GM18861 (cell line): Measurements from ENCODE around the gene GNA12.

ENCODE experiments used
- ATAC-seq: cut with Tn5 transposase; IDR thresholded peaks from one replicate; pipeline ENCODE4 v1.9.1; 2021; ENCODE audit not compliant: unreplicated experiment

The GNA12 gene

DNA sequence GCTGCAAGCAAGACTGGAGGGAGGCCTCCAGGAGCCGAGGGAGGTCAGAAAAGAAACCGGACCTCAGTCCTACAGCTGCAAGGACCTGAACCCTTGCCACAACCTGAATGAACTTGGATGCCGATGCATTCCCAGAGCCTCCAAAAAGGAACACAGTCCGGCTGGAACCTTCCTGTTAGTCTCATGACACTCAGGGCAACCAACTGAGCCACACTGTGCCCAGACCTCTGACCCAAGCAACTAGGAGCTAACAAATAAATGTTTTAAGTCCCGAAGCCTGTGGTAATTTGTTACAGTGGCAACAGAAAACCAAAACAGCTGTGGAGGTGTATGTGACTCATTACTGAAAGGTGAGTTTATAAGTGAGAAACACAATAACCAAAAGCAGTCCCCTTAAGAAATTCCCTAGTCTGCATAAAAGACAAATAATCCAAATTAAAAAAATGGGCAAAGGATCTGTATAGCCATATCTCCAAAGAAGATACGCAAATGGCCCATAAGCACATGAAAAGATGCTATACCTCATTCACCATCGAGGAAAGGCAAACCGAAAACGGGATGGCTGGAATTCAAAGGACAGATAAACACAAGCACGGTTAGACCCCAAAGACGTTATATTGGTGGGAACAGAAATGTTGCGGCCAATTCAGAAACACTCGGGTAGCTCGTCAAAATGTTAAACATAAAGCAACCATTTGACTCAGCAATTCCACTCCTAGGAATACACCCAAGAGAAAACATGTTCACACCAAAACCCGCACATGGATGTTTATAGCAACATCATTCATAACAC is 24.8 kb downstream of the GNA12 start:
- ATAC-seq, result no peak

DNA sequence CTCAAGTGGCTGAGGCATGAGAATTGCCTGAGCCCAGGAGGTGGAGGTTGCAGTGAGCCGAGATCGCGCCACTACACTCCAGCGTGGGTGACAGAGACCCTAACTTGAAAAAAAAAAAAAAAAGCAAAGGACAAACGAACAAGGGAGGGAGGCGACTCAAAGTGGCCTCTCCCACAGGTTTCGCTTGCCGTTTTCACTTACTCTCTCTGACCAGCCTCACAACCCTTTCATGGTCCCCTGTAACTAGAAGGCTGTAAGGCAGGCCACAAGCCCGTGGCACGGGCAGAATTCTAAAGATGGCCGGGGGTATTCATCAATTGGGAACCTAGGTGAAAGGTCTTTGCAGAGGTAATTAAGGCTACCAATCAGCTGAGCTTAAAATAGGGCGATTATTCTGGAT is 25.5 kb downstream of the GNA12 start:
- ATAC-seq, result no peak

- ATAC-seq, result no peak
These were observed 26.0 kb downstream of the GNA12 start for GRCh38 chr7:2818121-2818520.

GRCh38 chr7:2817456-2817855 is 26.7 kb downstream of the GNA12 start:
- ATAC-seq, result no peak

GRCh38 chr7:2815875-2816245 is 28.2 kb downstream of the GNA12 start:
- no peak for ATAC-seq

GRCh38 chr7:2814946-2815874 is 28.9 kb downstream of the GNA12 start:
- no peak for ATAC-seq

- ATAC-seq, result no peak
These were observed 29.7 kb downstream of the GNA12 start for GRCh38 chr7:2814186-2814945.

DNA sequence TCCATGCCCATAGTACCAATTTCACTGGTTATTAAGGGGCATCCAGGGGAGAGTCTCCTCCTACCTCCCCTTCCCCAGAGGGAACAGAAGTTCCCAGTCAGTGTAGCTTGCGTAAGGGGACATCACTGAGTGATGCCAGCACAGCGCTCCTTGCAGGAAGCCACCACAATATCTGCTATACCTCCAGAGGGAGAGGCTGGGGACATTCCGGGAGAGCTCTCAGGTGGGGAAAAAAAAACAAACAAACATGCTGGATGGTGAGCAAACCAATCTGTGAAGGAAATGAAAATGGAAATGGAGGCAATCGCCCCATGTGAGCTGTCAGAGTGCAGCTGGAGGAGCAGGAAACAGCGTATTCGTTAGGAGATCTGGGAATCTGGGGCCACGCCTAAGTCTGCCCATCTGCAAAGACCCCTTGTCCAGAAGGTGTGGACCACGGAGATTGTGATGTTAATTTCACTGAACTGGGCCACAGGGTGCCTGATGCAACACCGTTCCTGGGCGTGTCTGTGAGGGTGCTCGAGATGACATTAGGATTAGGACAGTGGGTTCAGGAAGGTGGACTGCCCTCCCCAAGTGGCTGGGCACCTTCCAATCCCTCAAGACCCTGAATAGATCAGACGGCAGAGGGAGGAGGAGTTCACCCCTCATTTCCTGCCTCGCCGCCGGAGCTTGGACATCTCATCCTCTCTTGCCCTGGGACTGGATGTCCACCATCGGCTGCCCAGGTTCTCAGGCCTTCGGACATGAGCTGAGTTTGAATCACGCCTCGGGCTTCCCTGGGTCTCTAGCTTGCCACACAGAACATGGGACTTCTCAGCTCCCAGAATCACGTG is 30.5 kb downstream of the GNA12 start:
- no peak for ATAC-seq

GRCh38 chr7:2812831-2813230 is 31.3 kb downstream of the GNA12 start:
- no peak for ATAC-seq

DNA sequence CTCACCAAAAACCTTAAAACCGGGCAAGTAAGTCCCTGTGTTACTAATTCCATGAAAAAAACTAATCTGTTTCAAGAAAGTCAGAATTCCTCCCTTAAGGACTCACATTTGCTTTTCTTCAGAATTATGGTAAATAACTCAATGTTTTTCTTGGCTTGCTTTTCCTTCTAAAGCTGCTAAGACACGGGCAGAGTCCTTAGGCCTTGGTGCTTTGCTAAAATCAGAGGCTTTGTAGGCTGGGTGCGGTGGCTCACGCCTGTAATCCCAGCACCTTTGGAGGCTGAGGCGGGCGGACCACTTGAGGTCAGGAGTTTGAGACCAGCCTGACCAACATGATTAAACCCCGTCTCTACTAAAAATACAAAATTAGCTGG is 32.0 kb downstream of the GNA12 start:
- no peak for ATAC-seq

- no peak for ATAC-seq
These were observed 32.5 kb downstream of the GNA12 start for GRCh38 chr7:2811476-2812113.

- no peak for ATAC-seq
These were observed 33.3 kb downstream of the GNA12 start for GRCh38 chr7:2810682-2811415.

- ATAC-seq, result no peak
These were observed 34.0 kb downstream of the GNA12 start for GRCh38 chr7:2809903-2810625.

DNA sequence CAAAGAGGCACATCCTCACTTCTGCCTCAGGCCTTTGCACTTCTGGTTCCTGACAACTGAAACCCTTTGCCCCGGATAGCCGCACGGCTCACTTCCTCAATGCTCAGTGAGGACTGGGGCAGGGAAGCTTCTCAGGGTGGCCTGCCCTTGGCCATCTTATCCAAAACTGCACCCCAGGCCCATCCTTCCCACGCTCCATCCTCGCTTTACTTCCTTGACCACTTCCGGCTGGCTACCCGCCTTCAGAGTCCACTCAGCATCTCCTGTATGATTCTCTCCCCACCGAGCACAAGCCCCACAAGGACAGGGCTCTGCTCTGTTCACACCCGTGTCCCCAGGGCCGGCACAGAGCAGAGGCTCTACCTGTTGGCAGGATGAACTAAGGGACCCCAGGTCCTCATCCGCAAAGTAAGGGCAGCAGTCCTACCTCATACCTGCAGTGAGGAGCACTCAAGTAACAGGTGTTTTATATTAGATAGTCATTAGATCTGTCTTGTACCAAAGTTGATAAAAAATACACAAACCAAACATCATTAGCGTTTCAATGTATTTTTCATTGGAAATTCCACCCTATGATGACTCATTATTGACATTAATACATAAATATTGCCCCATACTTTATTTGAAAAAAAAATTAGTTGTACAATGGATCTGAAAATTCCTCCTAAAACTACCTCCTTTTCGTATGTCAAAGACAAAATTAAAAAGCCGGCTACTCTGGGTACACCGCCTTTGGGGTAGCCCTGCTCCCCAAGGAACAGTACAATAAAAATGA is 35.0 kb downstream of the GNA12 start:
- no peak for ATAC-seq

DNA sequence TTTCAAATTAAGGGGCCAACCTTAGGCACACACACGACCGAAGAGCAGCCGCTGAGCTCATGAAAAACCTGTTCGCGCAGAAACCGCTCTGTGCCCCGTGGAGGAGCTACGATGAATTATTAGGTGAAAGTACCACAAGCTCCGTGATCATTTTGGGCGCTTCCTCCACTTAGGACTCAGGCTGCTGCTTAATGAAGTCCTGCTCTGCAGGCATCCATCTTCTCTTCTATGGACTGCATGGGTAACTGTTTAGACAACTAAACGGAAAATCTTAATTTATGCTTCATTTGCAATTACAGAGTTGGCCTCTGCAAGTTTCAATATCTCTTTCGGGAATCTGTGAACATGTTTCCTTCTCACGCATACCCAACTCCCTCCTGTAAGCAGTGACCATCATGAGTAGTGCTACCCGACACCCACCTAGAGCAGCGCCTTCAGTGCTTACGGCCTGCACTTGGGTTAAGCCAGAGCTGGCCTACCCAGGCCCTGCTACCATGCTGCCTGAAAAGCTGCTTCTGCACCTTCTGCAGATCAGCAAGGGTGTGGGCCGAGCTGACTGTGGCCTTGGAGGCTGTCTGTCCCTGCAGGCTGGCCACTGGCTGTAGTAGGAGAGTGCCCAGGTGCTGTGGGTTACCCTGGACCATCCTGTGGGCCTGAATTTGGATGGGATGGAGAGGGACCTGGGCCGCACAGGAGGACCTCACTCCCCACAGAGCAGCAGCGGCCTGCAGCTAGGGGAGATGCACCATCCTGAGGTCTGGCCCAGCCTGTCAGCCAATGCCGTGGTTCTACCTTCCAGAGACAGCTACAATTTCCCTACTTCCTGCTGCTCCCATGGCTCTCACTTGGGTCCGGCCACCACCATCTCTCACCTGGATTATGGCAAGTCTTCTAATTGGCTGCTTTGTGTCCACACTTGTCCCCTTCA is 36.0 kb downstream of the GNA12 start:
- peak; percentile 67 for ATAC-seq

- ATAC-seq, result no peak
These were observed 36.7 kb downstream of the GNA12 start for GRCh38 chr7:2807460-2807844.

DNA sequence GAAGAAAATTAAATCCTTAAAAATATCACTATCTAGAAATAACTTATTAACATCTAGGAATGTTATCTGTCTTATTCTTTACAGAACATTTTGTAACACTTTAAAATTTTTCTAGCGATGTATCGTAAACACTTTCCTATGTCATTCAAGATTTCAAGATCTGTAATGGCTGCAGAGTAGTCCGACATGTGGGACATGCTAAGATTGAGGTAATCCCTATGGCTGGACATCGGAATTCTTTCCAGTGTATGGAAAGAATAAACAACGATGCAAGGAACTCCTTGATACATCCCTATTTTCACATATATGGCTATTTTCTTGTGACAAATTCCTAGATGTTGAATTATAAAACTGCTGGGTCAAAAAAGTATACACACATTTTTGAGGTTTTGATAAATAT is 37.5 kb downstream of the GNA12 start:
- no peak for ATAC-seq
